ENCODE measurements around the gene MEA1. TPM values are rescaled to one million over a fixed set of nuclear protein-coding genes. Genes with fewer than 3 reads are reported as not detected.

Gene MEA1
- total RNA-seq, 4 donors from 2014 or later, result 45.9 to 78.1 (median 61.7) TPM

DNA sequence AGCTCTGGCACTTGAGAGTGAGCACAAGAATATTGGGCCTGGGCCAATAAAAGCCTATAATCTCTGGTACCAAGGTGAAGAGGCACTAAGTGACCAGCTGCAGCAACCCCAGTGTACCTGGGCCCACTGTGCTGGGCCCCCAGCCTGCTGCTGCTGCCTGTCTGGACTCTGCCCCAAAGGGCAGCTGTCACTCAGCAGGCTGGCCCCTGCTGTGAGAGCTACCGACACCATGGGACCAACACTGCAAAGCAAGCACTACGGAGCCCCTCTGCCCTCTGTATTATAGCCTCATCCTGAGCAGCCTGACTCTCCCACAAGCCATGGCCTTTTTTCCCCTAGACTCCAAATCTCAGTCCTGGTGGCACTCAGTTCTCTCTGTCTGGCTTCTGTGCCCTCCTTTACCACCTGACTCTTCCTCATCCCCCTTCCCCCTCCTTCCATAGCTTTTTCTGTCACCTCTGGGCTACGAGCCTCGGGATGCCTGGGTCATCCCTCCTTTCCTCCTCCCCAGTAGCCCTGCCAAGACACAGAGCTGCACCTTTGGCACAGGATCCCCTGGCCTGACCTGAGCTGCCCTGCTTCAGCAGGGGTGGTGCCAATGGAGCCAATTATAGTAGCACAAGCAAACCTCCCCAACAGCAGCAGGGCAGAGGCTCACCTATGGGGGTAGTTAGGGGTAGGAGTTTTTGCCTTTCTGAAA lies 21.9 kb upstream of the MEA1 start:
- TF ChIP-seq, protein P1, sequence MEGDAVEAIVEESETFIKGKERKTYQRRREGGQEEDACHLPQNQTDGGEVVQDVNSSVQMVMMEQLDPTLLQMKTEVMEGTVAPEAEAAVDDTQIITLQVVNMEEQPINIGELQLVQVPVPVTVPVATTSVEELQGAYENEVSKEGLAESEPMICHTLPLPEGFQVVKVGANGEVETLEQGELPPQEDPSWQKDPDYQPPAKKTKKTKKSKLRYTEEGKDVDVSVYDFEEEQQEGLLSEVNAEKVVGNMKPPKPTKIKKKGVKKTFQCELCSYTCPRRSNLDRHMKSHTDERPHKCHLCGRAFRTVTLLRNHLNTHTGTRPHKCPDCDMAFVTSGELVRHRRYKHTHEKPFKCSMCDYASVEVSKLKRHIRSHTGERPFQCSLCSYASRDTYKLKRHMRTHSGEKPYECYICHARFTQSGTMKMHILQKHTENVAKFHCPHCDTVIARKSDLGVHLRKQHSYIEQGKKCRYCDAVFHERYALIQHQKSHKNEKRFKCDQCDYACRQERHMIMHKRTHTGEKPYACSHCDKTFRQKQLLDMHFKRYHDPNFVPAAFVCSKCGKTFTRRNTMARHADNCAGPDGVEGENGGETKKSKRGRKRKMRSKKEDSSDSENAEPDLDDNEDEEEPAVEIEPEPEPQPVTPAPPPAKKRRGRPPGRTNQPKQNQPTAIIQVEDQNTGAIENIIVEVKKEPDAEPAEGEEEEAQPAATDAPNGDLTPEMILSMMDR (IDR thresholded peaks at IDR 0.05), result no peak
- TF ChIP-seq POLR2A (IDR thresholded peaks at IDR 0.05), result no peak
- Histone ChIP-seq H3K27ac (no peak overlapping the region), H3K36me3 (peaks cover 34 to 49% of the 10 kb centered on the region in 2 donors), H3K4me3 (replicated peaks in 1 of 3) (no peak overlapping the region), H3K27me3 (no peaks in the 10 kb centered on the region), H3K4me1 (no peaks in the 10 kb centered on the region), H3K9me3 (no peaks in the 10 kb centered on the region)
- no peak for DNase-seq
- intact Hi-C loops (cut with DNase I), result no loop called here
- WGBS, 2 donors, result 71 to 85% methylated on average over 4 of the region's 4 CpGs

DNA sequence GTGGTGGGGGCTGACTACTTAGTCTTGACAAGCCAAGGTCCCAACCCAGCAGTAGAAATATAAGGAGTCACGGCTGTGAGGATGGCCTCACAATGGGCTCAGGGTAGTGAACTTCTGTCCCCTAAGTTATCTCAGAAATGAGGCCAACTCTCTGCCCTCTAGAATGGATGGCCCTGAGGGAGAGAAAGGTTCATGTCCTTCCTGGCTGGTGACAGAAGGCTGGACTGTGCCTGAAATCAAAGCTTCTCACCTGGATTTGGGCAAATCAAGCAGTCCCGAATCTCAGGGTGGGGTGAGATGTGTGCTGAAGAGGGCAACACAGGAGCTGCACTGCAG lies 20.4 kb upstream of the MEA1 start:
- no peak for DNase-seq
- no peaks in the 10 kb centered on the region for H3K9me3 ChIP-seq
- H3K27me3 ChIP-seq, result no peaks in the 10 kb centered on the region
- no peaks in the 10 kb centered on the region for H3K4me1 ChIP-seq
- H3K4me3 ChIP-seq (replicated peaks in 1 of 3), result no peak overlapping the region
- intact Hi-C loops (cut with DNase I), result no loop called here
- peaks cover 45 to 52% of the 10 kb centered on the region in 2 donors for H3K36me3 ChIP-seq
- no peak overlapping the region for H3K27ac ChIP-seq
- TF ChIP-seq POLR2A (IDR thresholded peaks at IDR 0.05), result no peak
- TF ChIP-seq, protein P1 (IDR thresholded peaks at IDR 0.05), result no peak
- WGBS, 2 donors, result 84 to 86% methylated on average over 2 of the region's 2 CpGs

DNA sequence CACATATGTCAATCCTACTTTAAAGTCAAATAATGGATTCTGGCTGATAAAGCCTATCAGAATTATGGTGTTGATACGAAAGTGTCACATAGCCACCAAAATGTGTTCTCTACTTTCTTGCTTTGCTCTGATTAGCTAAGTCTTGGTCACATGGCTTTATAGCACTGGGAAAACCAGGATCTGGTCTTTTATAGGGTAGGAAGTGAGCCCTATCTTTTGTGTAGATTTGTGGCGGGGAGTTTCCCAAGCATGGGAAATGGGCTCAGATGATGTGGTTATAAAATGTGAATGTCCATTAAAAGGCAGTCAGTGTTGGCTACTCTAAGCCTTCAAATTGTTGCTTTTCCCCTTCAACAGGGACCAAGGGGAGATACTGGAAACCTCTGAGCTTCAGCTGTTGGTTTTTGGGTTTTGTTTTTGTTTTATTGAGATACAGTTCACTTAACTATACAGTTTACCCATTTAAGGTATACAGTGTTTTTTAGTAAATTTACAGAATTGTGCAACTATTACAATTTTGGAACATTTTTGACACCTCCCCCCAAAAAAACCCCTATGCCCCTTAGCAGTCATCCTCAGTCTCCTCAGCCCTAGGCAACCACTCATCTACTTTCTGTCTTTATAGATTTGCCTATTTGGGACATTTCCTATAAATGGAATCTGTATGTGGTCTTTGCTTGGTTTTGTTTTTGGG lies 19.9 kb upstream of the MEA1 start:
- no peak for TF ChIP-seq POLR2A (IDR thresholded peaks at IDR 0.05)
- TF ChIP-seq, protein P1 (IDR thresholded peaks at IDR 0.05), result no peak
- Histone ChIP-seq H3K27me3 (no peaks in the 10 kb centered on the region), H3K4me1 (no peaks in the 10 kb centered on the region), H3K36me3 (peaks cover 46 to 53% of the 10 kb centered on the region in 2 donors), H3K4me3 (replicated peaks in 1 of 3) (no peak overlapping the region), H3K9me3 (no peaks in the 10 kb centered on the region), H3K27ac (no peak overlapping the region)
- WGBS, 2 donors, result 90 to 96% methylated on average over 2 of the region's 2 CpGs
- intact Hi-C loops (cut with DNase I), result no loop called here
- DNase-seq, result no peak

DNA sequence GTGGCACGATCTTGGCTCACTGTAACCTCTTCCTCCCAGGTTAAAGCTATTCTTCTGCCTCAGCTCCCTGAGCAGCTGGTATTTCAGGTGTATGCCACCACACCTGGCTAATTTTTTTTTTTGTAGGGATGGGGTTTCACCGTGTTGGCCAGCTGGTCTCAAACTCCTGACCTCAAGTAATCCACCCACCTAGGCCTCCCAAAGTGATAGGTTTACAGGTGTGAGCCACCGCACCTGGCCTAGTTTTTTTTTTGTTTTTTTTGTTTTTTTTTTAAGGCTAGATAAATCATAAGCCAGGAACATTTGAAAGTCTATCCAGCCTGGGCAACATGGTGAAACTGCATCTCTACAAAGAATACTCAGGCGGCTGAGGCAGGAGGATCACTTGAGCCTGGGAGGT lies 18.6 kb upstream of the MEA1 start:
- intact Hi-C loops (cut with DNase I), result no loop called here
- Histone ChIP-seq H3K27me3 (no peaks in the 10 kb centered on the region), H3K36me3 (peaks cover 48 to 54% of the 10 kb centered on the region in 2 donors), H3K27ac (no peak overlapping the region), H3K4me1 (no peaks in the 10 kb centered on the region), H3K9me3 (no peaks in the 10 kb centered on the region), H3K4me3 (replicated peaks in 1 of 3) (no peak overlapping the region)
- DNase-seq, result no peak
- TF ChIP-seq, protein P1 (IDR thresholded peaks at IDR 0.05), result no peak
- no peak for TF ChIP-seq POLR2A (IDR thresholded peaks at IDR 0.05)
- 92 to 95% methylated on average over 4 of the region's 4 CpGs for WGBS, 2 donors

DNA sequence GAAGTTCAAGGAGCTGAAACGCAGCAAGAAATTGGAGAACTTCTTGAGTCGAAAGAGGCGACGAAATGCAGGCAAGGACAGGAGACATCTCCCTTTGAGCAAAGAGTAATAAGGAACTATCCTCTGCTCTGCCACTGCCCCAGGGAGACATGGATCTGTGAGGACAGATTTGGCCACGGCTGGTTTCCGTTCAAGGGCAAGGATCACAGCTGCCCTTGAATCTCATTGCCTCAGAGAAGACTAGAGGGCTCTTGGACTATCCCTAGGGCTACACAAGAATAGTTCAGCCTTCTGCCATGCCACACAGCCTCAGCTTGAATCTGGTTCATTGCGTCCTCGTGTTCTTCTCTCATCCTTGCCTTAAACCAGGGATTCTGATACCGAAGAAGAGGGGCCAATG lies 15.4 kb upstream of the MEA1 start:
- Histone ChIP-seq H3K4me3 (replicated peaks in 1 of 3) (no peak overlapping the region), H3K27ac (no peak overlapping the region), H3K27me3 (no peaks in the 10 kb centered on the region), H3K9me3 (no peaks in the 10 kb centered on the region), H3K36me3 (peaks cover 62 to 66% of the 10 kb centered on the region in 2 donors), H3K4me1 (no peaks in the 10 kb centered on the region)
- no peak for DNase-seq
- no peak for TF ChIP-seq POLR2A (IDR thresholded peaks at IDR 0.05)
- TF ChIP-seq, protein P1 (IDR thresholded peaks at IDR 0.05), result no peak
- WGBS, 2 donors, result 92 to 95% methylated on average over 9 of the region's 9 CpGs
- intact Hi-C loops (cut with DNase I), result no loop called here

Measured in thyroid gland (tissue), 4 donors.